Stimulated activated CD4-positive, alpha-beta T cell treated with anti-CD3 and anti-CD28 coated beads, TNF-alpha, amount 100 ng/mL, for 1 hour (primary cell): ENCODE data around the gene ABTB1.

Experiments
- DNase-seq, 3 donors: peaks; one replicate each; pipeline ENCODE4 v3.0.0-alpha.2; 2020; ENCODE audit warnings: low read depth in 3 of 3, low spot score in 1 of 3

ABTB1 gene

GRCh38 chr3:127672429-127673190, at the start of gene ABTB1:
ABTB1 (plus strand) TSS chr3:127672952; CDS start chr3:127673026, 74 bp downstream.
- DNase-seq = peak; percentile 67 to 80 (median 68)

- DNase-seq = no peak
These were observed 48.7 kb upstream of the ABTB1 start for GRCh38 chr3:127624063-127624462.

- DNase-seq = no peak
These were observed 46.9 kb upstream of the ABTB1 start for GRCh38 chr3:127625821-127626220.

- no peak for DNase-seq
These were observed 44.3 kb upstream of the ABTB1 start for GRCh38 chr3:127628426-127628787.

GRCh38 chr3:127628788-127629466, 43.8 kb upstream of the ABTB1 start, which contains the start of gene PODXL2:
PODXL2 (plus strand) TSS chr3:127629185; CDS start chr3:127629220, 35 bp downstream.
- DNase-seq = peak in 1 of 3 donors; percentile 29

- peak in 2 of 3 donors; percentile 12 to 22 for DNase-seq
These were observed 43.0 kb upstream of the ABTB1 start for GRCh38 chr3:127629467-127630403.

- no peak for DNase-seq
These were observed 41.7 kb upstream of the ABTB1 start for GRCh38 chr3:127630811-127631714.

GRCh38 chr3:127632035-127632820, 40.5 kb upstream of the ABTB1 start:
- no peak for DNase-seq

GRCh38 chr3:127634653-127635052, 38.1 kb upstream of the ABTB1 start:
- DNase-seq = no peak

- DNase-seq = no peak
These were observed 35.2 kb upstream of the ABTB1 start for GRCh38 chr3:127637546-127637945.

GRCh38 chr3:127637971-127638370, 34.8 kb upstream of the ABTB1 start:
- DNase-seq = no peak

- DNase-seq = no peak
These were observed 33.3 kb upstream of the ABTB1 start for GRCh38 chr3:127639173-127640041.

GRCh38 chr3:127640042-127640355, 32.8 kb upstream of the ABTB1 start:
- DNase-seq = no peak

GRCh38 chr3:127644641-127645370, 27.9 kb upstream of the ABTB1 start:
- no peak for DNase-seq

GRCh38 chr3:127645371-127646015, 27.3 kb upstream of the ABTB1 start:
- no peak for DNase-seq

- DNase-seq = no peak
These were observed 26.2 kb upstream of the ABTB1 start for GRCh38 chr3:127646501-127647046.

GRCh38 chr3:127647166-127647844, 25.4 kb upstream of the ABTB1 start:
- DNase-seq = no peak
